Stomach (tissue), 4 donors: ENCODE data around the gene CDC42BPB.

Experiments
- CTCF ChIP-seq, 7 experiments: fragments of 450-650 bp in 4 of 7; fragments of 200-600 bp in 3 of 7; sonication (generic) in 3 of 7; IDR thresholded peaks; one replicate each; pipeline ENCODE4 v1.5.1; 2016 to 2019; ENCODE audit warnings: antibody characterized with exemption in 7 of 7, control low read depth in 2 of 7, mild to moderate bottlenecking in 1 of 7
- EP300 ChIP-seq: sonication (generic); formaldehyde crosslinking; IDR thresholded peaks from one replicate; pipeline ENCODE4 v1.6.1; 2017; ENCODE audit warnings: antibody characterized with exemption
- POLR2A ChIP-seq, 4 donors: fragments of 450-650 bp; IDR thresholded peaks; one replicate each; pipeline ENCODE4 v1.6.1; 2016; ENCODE audit warnings: antibody characterized with exemption in 4 of 4, control low read depth in 2 of 4, mild to moderate bottlenecking in 1 of 4, moderate library complexity in 1 of 4

DNA sequence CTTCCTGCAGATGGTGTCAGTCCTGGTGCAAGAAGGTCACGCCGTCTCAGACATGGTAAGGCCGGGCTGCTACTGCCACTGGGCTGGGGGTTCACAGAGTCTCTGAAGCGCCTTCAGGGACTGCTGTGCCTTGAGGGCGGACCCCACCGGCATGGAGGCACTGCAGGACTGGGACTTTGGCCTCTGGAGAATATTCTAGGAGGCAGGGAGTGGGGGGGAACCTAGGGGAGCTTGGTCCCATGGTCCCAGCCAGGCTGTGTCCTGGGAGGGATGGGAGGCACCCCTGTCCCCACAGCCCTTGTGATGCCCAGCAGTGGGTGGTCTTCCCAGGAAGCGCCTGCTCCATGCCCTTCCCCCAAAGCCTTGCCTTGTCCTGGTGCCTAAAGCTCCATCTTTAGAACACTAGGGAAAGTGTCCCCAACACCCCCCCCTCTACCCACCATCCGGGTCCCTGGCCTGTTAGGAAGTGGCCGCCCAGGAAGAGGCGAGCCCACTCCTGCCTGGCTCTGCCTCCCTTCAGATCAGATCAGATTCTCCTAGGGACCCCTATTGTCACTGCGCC is 133.3 kb downstream of the CDC42BPB start:
- TF ChIP-seq CTCF (IDR thresholded peaks at IDR 0.05) (no peak), POLR2A (IDR thresholded peaks at IDR 0.05) (no peak), EP300 (no peak)
